ENCODE measurements around the gene MSS51. TPM values are rescaled to one million over a fixed set of nuclear protein-coding genes. Genes with fewer than 3 reads are reported as not detected.

The MSS51 gene
- total RNA-seq, 1 donor from 2014 or later = 0.54 TPM

DNA sequence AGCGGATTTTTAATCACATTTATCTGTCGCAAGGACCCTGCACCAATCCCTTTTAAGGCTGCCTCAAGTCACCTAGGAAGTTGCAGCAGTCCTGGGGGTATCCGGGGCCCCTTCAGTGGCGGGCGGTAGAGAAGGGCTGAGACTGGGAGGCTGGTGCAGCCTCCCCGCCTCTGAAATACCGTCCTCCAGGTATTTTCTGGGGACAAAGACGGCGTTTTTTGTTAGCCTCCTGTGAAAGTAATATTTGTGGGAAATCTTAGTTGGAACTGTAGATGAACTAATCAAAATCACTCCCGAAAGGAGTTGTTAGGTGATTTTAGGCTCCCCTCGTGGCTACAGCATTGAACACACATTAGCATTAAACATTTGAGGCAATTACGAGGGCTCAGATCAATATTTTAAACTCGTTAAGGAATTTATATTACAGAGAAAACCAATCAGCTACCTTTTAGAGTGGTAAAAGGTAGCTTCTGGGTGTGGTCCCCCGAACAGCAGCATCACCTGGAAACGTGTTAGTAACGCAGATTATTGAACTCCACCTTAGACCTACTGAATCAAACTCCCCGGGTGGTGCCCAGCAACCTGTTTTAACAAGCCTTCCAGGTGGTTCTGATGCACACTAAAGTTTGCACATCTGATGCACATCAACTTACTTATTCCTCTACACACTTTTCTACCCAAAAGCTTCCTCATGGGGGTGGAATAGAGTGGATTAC lies 19.0 kb downstream of the MSS51 start:
- TF ChIP-seq, protein P1, sequence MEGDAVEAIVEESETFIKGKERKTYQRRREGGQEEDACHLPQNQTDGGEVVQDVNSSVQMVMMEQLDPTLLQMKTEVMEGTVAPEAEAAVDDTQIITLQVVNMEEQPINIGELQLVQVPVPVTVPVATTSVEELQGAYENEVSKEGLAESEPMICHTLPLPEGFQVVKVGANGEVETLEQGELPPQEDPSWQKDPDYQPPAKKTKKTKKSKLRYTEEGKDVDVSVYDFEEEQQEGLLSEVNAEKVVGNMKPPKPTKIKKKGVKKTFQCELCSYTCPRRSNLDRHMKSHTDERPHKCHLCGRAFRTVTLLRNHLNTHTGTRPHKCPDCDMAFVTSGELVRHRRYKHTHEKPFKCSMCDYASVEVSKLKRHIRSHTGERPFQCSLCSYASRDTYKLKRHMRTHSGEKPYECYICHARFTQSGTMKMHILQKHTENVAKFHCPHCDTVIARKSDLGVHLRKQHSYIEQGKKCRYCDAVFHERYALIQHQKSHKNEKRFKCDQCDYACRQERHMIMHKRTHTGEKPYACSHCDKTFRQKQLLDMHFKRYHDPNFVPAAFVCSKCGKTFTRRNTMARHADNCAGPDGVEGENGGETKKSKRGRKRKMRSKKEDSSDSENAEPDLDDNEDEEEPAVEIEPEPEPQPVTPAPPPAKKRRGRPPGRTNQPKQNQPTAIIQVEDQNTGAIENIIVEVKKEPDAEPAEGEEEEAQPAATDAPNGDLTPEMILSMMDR (IDR thresholded peaks at IDR 0.05; ENCODE audit: insufficient read depth, low read length, poor library complexity, severe bottlenecking) = no peak
- H3K36me3 ChIP-seq (ENCODE audit: control insufficient read depth, insufficient read depth, low read length) = no peaks in the 10 kb centered on the region

DNA sequence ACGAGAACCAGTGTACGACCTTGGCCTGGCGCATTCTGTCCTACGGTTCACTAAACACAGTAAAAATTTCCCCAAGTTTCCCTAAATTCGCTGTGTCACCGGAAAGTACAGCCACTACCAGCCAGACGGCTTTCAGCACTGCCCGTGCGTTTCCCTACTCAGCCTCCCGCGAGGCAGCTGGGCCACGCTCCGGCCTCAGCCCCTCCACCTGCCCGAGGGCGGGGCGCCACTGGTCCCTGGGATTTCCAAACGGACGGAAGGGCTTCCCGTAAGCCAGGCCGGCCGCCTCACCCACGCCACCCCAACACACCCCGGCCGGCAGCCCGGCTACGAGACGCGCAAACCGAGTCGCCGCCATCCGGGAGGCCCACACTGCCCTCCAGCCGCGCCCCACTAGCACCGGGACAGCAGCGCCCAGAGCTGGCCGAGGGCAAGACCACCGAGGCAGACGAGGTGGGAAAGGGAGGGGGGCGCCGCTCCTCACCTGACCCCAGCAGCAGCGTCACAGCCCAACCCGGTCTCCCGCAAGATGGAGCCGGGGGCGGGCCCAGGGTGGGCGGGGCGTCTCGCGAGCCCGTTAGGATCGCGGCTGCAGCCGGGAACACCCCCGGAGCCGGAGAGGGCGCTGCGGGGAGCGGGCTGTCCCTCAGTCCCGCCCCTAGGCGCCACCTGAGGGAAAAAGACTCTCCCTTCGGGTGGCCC lies 19.7 kb downstream of the MSS51 start, which contains the start of gene ANXA7:
ANXA7 (minus strand) TSS at position 531 of the 702 bp plus-strand sequence. CDS start 13,202 bp downstream, outside the sequence.
- TF ChIP-seq, protein P1 (IDR thresholded peaks at IDR 0.05; ENCODE audit: insufficient read depth, low read length, poor library complexity, severe bottlenecking) = peak; percentile 38
- no peak for DNase-seq (ENCODE audit: low read depth)

More for the DNA sequence above, 19.0 kb downstream of the MSS51 start:
- Histone ChIP-seq H3K27me3 (ENCODE audit: control insufficient read depth, insufficient read depth, low read length) (no peaks in the 10 kb centered on the region), H3K4me3 (ENCODE audit: low read depth, low read length) (peak overlapping the region; percentile 92)
- DNase-seq (ENCODE audit: low read depth) = no peak

DNA sequence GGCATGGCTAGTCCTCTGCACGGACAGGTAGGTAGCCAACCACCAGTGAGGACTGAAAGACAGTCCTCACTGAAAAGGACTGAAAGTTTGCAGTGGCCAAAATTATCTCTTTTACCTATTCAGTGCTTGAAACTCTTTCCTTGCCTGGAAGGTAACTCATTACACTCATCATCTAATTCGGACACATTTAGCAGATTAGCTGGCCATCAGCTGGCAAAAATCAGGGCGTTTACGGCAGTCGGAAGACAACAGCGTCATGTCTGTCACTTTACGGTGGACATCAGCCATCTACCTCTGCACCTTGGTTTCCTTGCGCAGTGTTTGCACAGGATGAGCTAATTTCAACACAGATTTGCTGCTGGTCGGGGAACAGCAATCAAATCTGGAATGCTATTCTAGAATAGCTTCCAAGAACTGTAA lies 20.2 kb downstream of the MSS51 start:
- no peak for DNase-seq (ENCODE audit: low read depth)
- Histone ChIP-seq H3K27me3 (ENCODE audit: control insufficient read depth, insufficient read depth, low read length) (no peaks in the 10 kb centered on the region), H3K4me3 (ENCODE audit: low read depth, low read length) (peak overlapping the region; percentile 92), H3K36me3 (ENCODE audit: control insufficient read depth, insufficient read depth, low read length) (no peaks in the 10 kb centered on the region)
- TF ChIP-seq, protein P1 (IDR thresholded peaks at IDR 0.05; ENCODE audit: insufficient read depth, low read length, poor library complexity, severe bottlenecking) = no peak

More for the DNA sequence above, 19.7 kb downstream of the MSS51 start, which contains the start of gene ANXA7:
- Histone ChIP-seq H3K36me3 (ENCODE audit: control insufficient read depth, insufficient read depth, low read length) (no peaks in the 10 kb centered on the region), H3K27me3 (ENCODE audit: control insufficient read depth, insufficient read depth, low read length) (no peaks in the 10 kb centered on the region), H3K4me3 (ENCODE audit: low read depth, low read length) (peak within 1 kb of the TSS; percentile 92)

DNA sequence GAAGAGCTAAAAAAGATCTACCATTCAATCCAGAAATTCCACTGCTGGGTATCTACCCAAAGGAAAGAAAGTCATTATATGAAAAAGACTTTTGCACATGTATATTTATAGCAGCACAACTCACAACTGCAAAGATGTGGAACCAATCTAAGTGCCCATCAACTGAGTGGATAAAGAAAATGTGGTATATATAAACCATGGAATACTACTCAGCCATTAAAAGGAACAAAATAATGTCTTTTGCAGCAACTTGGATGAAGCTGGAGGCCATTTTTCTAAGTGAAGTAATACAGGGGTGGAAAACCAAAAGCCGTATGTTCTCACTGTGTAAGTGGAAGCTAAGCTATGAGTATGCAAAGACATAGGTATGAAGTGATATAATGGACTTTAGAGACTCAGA lies 22.5 kb downstream of the MSS51 start:
- H3K27me3 ChIP-seq (ENCODE audit: control insufficient read depth, insufficient read depth, low read length) = no peaks in the 10 kb centered on the region
- TF ChIP-seq, protein P1 (IDR thresholded peaks at IDR 0.05; ENCODE audit: insufficient read depth, low read length, poor library complexity, severe bottlenecking) = no peak
- no peak overlapping the region for H3K4me3 ChIP-seq (ENCODE audit: low read depth, low read length)
- H3K36me3 ChIP-seq (ENCODE audit: control insufficient read depth, insufficient read depth, low read length) = no peaks in the 10 kb centered on the region
- no peak for DNase-seq (ENCODE audit: low read depth)

DNA sequence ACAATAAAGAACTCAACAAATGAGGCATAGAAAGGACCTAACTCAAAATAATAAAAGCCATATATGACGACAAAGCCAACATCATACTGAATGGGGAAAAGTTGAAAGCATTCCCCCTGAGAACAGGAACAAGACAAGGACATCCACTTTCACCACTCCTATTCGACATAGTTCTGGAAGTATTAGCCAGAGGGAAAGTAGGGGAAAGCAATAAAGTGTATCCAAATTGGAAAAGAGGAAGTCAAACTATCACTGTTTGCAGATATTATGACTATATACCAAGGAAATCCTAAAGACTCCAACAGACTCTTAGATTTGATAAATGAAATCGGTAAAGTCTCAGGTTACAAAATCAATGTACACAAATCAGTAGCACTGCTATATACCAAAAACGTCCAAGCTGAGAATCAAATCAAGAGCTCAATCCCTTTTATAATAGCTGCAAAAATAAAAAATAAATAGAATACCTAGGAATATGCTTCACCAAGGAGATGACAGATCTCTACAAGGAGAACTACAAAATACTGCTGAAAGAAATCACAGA lies 24.3 kb downstream of the MSS51 start:
- H3K36me3 ChIP-seq (ENCODE audit: control insufficient read depth, insufficient read depth, low read length) = no peaks in the 10 kb centered on the region

More for the DNA sequence above, 24.3 kb downstream of the MSS51 start:
- Histone ChIP-seq H3K27me3 (ENCODE audit: control insufficient read depth, insufficient read depth, low read length) (no peaks in the 10 kb centered on the region), H3K4me3 (ENCODE audit: low read depth, low read length) (no peak overlapping the region)
- TF ChIP-seq, protein P1 (IDR thresholded peaks at IDR 0.05; ENCODE audit: insufficient read depth, low read length, poor library complexity, severe bottlenecking) = no peak
- no peak for DNase-seq (ENCODE audit: low read depth)
